GM12878 (cell line): ENCODE data around the gene PCDHB1.

ENCODE experiments used
- CTCF ChIP-seq, 3 experiments: IDR thresholded peaks in 2 of 3; conservative IDR thresholded peaks in 1 of 3; 2 replicates each; pipeline ENCODE4 v1.5.1; 2011; ENCODE audit warnings: low read depth in 3 of 3, low read length in 3 of 3, mild to moderate bottlenecking in 3 of 3, control low read depth in 2 of 3, moderate library complexity in 2 of 3, inconsistent platforms in 1 of 3, mixed read lengths in 1 of 3; ENCODE audit not compliant: control insufficient read depth in 2 of 3, insufficient read depth in 1 of 3; ENCODE audit errors: extremely low read depth in 1 of 3
- POLR2A ChIP-seq: IDR thresholded peaks from 2 replicates; pipeline ENCODE4 v1.6.1; 2011; ENCODE audit warnings: low read depth, mild to moderate bottlenecking, low read length
- RFX5 ChIP-seq: IDR thresholded peaks from 2 replicates; pipeline ENCODE4 v1.6.1; 2011; ENCODE audit warnings: low read depth, low read length, improper control_type of control experiment
- SREBF1 ChIP-seq: IDR thresholded peaks from 2 replicates; pipeline ENCODE4 v1.6.1; 2012; ENCODE audit warnings: mild to moderate bottlenecking, low read length
- SRF ChIP-seq, 2 experiments: IDR thresholded peaks; 2 replicates each; pipeline ENCODE4 v1.6.1; 2011; ENCODE audit warnings: low read depth in 2 of 2, low read length in 2 of 2, mild to moderate bottlenecking in 1 of 2, moderate library complexity in 1 of 2
- SUPT20H ChIP-seq: IDR thresholded peaks from 2 replicates; pipeline ENCODE4 v1.6.1; 2011; ENCODE audit warnings: low read depth, mild to moderate bottlenecking, low read length, moderate library complexity, borderline replicate concordance; ENCODE audit not compliant: control insufficient read depth

DNA sequence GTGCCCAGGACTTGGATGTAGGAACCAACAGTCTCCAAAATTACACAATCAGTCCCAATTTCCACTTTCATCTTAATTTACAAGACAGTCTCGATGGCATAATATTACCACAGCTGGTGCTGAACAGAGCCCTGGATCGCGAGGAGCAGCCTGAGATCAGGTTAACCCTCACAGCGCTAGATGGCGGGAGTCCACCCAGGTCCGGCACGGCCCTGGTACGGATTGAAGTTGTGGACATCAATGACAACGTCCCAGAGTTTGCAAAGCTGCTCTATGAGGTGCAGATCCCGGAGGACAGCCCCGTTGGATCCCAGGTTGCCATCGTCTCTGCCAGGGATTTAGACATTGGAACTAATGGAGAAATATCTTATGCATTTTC, 44.1 kb downstream of the PCDHB1 start:
- no peak for TF ChIP-seq SREBF1
- no peak for TF ChIP-seq CTCF (IDR thresholded peaks at IDR 0.05 in 2 of 3, conservative IDR thresholded peaks at IDR 0.05 in 1 of 3; ENCODE audit: control insufficient read depth in 2 of 3, extremely low read depth in 1 of 3, insufficient read depth in 1 of 3, low read depth in 3 of 3, low read length in 3 of 3)
- no peak for TF ChIP-seq RFX5
- TF ChIP-seq SUPT20H = no peak
- TF ChIP-seq SRF (IDR thresholded peaks at IDR 0.05; ENCODE audit: low read depth in 2 of 2, low read length in 2 of 2) = no peak
- TF ChIP-seq POLR2A = no peak
